NT2/D1 (cell line): ENCODE results near the gene CHCHD6.

Experiments
- DNase-seq: peaks from one replicate; pipeline ENCODE4 v3.0.0-alpha.2; 2011; ENCODE audit warnings: low read depth, low spot score
- H3K27me3 ChIP-seq: 2 replicates; pipeline ENCODE4 v1.6.0; 2011; ENCODE audit warnings: mild to moderate bottlenecking; ENCODE audit not compliant: insufficient read length, insufficient read depth
- H3K36me3 ChIP-seq: 2 replicates; pipeline ENCODE4 v1.6.1; 2011; ENCODE audit warnings: mild to moderate bottlenecking, low read length, mixed read lengths; ENCODE audit not compliant: insufficient read depth, insufficient read length
- H3K4me1 ChIP-seq: 2 replicates; pipeline ENCODE4 v1.5.1; 2011; ENCODE audit not compliant: insufficient read depth, insufficient read length
- H3K4me3 ChIP-seq: 2 replicates; pipeline ENCODE4 v1.5.1; 2011; ENCODE audit warnings: low read depth; ENCODE audit not compliant: insufficient read length
- H3K9ac ChIP-seq: 2 replicates; pipeline ENCODE4 v1.6.0; 2011; ENCODE audit warnings: low read depth; ENCODE audit not compliant: insufficient read length
- H3K9me3 ChIP-seq: 2 replicates; pipeline ENCODE4 v1.5.1; 2011; ENCODE audit warnings: mild to moderate bottlenecking, low read length; ENCODE audit not compliant: insufficient read depth
- SUZ12 ChIP-seq: IDR thresholded peaks from 2 replicates; pipeline ENCODE4 v1.6.1; 2011; ENCODE audit not compliant: insufficient read length, insufficient read depth; ENCODE audit errors: extremely low read depth
- YY1 ChIP-seq: IDR thresholded peaks from 2 replicates; pipeline ENCODE4 v1.6.1; 2011; ENCODE audit not compliant: insufficient read length, insufficient read depth
- ZNF274 ChIP-seq: IDR thresholded peaks from 2 replicates; pipeline ENCODE4 v1.6.1; 2011; ENCODE audit warnings: mild to moderate bottlenecking, low read depth, low read length

The CHCHD6 gene

GRCh38 chr3:126885425-126885824 lies 181.4 kb downstream of the CHCHD6 start:
- H3K4me3 ChIP-seq, result no peak overlapping the region
- no peak for DNase-seq
- no peaks in the 10 kb centered on the region for H3K36me3 ChIP-seq
- H3K27me3 ChIP-seq, result no peaks in the 10 kb centered on the region
- H3K9ac ChIP-seq, result no peak overlapping the region
- no peaks in the 10 kb centered on the region for H3K4me1 ChIP-seq
- TF ChIP-seq ZNF274, result no peak
- no peak for TF ChIP-seq SUZ12
- no peak for TF ChIP-seq YY1
- H3K9me3 ChIP-seq, result no peaks in the 10 kb centered on the region

- H3K9me3 ChIP-seq, result no peaks in the 10 kb centered on the region
- H3K4me1 ChIP-seq, result no peaks in the 10 kb centered on the region
- no peak for DNase-seq
- H3K36me3 ChIP-seq, result no peaks in the 10 kb centered on the region
- H3K27me3 ChIP-seq, result no peaks in the 10 kb centered on the region
- H3K9ac ChIP-seq, result no peak overlapping the region
- H3K4me3 ChIP-seq, result no peak overlapping the region
- TF ChIP-seq SUZ12, result no peak
- no peak for TF ChIP-seq YY1
- TF ChIP-seq ZNF274, result no peak
Measured at GRCh38 chr3:126886217-126886616, 182.2 kb downstream of the CHCHD6 start.

- no peak for TF ChIP-seq SUZ12
- no peak for TF ChIP-seq YY1
- TF ChIP-seq ZNF274, result no peak
- no peaks in the 10 kb centered on the region for H3K27me3 ChIP-seq
- H3K36me3 ChIP-seq, result no peaks in the 10 kb centered on the region
- no peaks in the 10 kb centered on the region for H3K4me1 ChIP-seq
- no peak overlapping the region for H3K9ac ChIP-seq
- DNase-seq, result no peak
- H3K4me3 ChIP-seq, result no peak overlapping the region
- H3K9me3 ChIP-seq, result no peaks in the 10 kb centered on the region
Measured at GRCh38 chr3:126887686-126888085, 183.6 kb downstream of the CHCHD6 start.

DNA sequence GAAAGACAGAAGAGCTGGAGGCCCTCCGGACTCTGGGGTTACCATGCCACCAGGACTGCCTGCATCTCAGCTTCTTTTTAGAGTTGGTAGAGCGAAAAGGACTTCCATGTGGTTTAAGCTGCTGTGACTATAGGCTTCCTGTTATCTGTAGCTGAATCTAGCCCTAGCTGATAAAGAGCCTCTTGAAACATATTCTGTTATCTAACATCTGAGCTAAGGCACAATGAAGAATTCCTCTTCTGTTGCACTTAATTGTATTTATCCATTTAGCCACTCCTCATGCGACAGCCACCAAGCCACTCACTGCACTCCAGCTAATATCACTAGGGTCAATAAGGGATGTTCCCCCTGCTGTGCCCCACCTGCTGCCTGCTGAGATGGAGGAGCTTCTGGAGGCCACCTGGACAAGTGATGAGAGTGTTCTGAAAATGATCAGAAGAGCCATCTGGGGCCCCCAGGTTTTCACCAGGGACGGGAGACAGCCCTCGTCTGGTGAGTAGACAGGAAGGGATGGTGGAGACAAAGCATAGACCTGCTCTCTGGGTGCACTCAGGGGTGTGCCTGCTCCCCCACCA lies 184.2 kb downstream of the CHCHD6 start:
- no peaks in the 10 kb centered on the region for H3K9me3 ChIP-seq
- H3K4me1 ChIP-seq, result no peaks in the 10 kb centered on the region
- TF ChIP-seq YY1 (no peak), SUZ12 (no peak), ZNF274 (no peak)
- no peak overlapping the region for H3K4me3 ChIP-seq
- H3K27me3 ChIP-seq, result no peaks in the 10 kb centered on the region
- no peak overlapping the region for H3K9ac ChIP-seq
- H3K36me3 ChIP-seq, result no peaks in the 10 kb centered on the region
- no peak for DNase-seq

DNA sequence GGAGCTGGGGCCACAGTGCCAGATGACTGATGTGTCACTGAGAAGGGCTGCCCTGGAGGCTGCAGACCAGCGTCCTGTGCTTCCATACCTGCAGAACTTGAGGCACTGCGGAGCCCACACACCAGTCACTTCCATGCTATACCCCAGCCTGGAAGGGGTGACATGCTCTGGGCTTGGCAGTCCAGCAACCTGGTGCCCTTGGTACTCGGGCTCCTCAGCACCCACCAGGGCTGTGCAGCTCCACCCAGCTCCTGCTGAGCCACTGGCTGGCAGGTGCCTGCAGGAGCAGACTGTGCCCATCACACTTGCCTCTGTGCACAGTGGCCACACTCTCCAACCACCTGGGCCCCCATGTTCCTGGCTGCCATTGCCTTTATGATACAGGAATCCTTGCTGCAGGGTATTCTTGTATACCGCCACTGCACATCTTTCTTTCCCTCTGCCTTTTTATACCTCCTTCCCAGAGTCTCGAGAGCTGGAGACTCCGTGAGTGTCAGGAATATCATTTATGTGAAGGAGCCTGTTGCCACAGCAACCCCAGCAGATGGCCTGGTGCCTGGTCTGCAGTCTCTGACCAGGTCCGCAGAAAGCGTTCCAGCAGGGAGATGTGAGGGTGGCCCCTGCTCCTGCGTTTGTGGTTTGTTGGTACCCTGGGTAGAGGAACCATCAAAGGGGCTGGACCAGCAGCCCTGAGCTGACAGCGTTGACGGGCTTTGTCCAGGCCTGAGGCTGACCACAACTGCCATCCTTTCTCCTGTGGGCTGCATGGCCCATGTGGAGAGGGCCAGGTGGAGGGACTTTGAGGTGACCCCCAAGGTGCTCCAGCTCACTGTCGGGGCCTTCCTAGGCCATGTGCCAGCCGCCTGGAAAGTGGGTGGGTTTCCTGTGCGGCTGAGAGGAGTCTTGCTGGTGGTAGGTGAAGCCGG lies 185.5 kb downstream of the CHCHD6 start:
- Histone ChIP-seq H3K27me3 (no peaks in the 10 kb centered on the region), H3K4me3 (no peak overlapping the region), H3K4me1 (peaks cover 7% of the 10 kb centered on the region), H3K9ac (no peak overlapping the region), H3K36me3 (no peaks in the 10 kb centered on the region), H3K9me3 (no peaks in the 10 kb centered on the region)
- no peak for DNase-seq
- TF ChIP-seq ZNF274 (no peak), SUZ12 (no peak), YY1 (no peak)

- Histone ChIP-seq H3K27me3 (no peaks in the 10 kb centered on the region), H3K9me3 (no peaks in the 10 kb centered on the region), H3K4me1 (peaks cover 11% of the 10 kb centered on the region), H3K36me3 (no peaks in the 10 kb centered on the region), H3K9ac (no peak overlapping the region), H3K4me3 (no peak overlapping the region)
- DNase-seq, result no peak
- TF ChIP-seq SUZ12 (no peak), YY1 (no peak), ZNF274 (no peak)
Measured at GRCh38 chr3:126891141-126891540, 187.1 kb downstream of the CHCHD6 start.

DNA sequence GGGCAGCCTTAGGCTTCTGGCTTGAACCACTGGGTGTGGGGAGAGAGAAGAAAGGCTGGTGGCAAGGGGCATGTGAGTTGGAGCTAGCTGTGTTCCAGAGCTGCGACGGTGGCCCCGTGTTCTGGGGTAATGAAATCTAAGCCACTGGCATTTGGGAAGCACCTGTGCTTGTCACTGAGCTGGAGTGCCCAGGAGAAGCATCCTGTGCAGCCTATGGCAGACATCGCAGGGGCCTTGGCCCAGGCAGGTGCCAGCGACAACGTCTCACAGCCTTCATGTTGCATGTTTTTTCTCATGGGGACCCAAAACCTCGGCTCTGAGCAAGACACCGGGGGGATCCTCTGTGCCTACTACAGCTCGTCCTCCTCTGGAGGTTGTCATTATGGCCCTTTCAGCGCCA lies 187.8 kb downstream of the CHCHD6 start:
- no peaks in the 10 kb centered on the region for H3K27me3 ChIP-seq
- no peak overlapping the region for H3K4me3 ChIP-seq
- H3K9me3 ChIP-seq, result no peaks in the 10 kb centered on the region
- H3K4me1 ChIP-seq, result peaks cover 11% of the 10 kb centered on the region
- TF ChIP-seq YY1, result no peak
- no peak for TF ChIP-seq SUZ12
- no peak for TF ChIP-seq ZNF274
- DNase-seq, result no peak
- H3K9ac ChIP-seq, result no peak overlapping the region
- no peaks in the 10 kb centered on the region for H3K36me3 ChIP-seq
